Tibial nerve (tissue), 4 donors: ENCODE data around the gene TMEM26.

Experiments used
- EP300 ChIP-seq, 2 donors: sonication (generic); formaldehyde crosslinking; IDR thresholded peaks; one replicate each; pipeline ENCODE4 v1.6.1; 2017; ENCODE audit warnings: antibody characterized with exemption in 2 of 2, mild to moderate bottlenecking in 1 of 2
- POLR2A ChIP-seq, 2 donors: fragments of 450-650 bp; IDR thresholded peaks; one replicate each; pipeline ENCODE4 v1.6.1; 2017; ENCODE audit warnings: antibody characterized with exemption in 2 of 2, mild to moderate bottlenecking in 2 of 2, moderate library complexity in 2 of 2
- TF ChIP-seq, protein P1 (sequence below), 5 experiments: fragments of 200-600 bp in 3 of 5; fragments of 450-650 bp in 2 of 5; sonication (generic) in 3 of 5; IDR thresholded peaks; one replicate each; pipeline ENCODE4 v1.5.1; 2016 to 2019; ENCODE audit warnings: antibody characterized with exemption in 5 of 5, mild to moderate bottlenecking in 3 of 5, moderate library complexity in 2 of 5

DNA sequence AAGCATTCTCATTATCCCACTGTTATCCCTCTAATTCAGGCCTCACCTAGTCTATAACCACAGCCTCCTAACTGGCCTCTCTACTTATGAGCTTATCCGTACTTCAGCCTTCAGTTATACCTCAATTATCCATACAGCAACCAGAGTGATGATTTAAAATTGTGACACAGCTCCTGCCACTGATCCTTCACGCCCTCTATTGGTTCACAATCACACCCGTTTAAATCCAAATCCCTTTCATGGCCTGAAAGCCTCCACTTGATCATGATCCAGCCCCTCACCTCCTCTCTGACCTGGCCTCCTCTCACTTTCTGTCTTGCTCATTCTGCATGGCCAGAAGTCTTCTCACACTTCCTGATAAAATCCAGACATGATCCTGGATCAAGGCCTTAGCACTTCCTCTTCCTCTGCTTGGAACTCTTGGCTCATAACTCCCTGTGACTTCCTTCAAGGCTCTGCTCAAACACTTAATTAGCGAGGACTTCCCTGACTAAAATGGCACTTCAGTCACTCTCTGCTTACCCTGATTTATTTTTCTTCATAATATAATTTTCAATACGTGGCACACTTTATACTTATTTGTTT, 19.0 kb upstream of the TMEM26 start:
- no peak for TF ChIP-seq EP300 (IDR thresholded peaks at IDR 0.05)
- TF ChIP-seq, protein P1, sequence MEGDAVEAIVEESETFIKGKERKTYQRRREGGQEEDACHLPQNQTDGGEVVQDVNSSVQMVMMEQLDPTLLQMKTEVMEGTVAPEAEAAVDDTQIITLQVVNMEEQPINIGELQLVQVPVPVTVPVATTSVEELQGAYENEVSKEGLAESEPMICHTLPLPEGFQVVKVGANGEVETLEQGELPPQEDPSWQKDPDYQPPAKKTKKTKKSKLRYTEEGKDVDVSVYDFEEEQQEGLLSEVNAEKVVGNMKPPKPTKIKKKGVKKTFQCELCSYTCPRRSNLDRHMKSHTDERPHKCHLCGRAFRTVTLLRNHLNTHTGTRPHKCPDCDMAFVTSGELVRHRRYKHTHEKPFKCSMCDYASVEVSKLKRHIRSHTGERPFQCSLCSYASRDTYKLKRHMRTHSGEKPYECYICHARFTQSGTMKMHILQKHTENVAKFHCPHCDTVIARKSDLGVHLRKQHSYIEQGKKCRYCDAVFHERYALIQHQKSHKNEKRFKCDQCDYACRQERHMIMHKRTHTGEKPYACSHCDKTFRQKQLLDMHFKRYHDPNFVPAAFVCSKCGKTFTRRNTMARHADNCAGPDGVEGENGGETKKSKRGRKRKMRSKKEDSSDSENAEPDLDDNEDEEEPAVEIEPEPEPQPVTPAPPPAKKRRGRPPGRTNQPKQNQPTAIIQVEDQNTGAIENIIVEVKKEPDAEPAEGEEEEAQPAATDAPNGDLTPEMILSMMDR (IDR thresholded peaks at IDR 0.05) = no peak
- TF ChIP-seq POLR2A (IDR thresholded peaks at IDR 0.05) = no peak
